IMR-90 (cell line): ENCODE results near the gene RAB9A. TPM values are rescaled to one million over a fixed set of nuclear protein-coding genes. Genes with fewer than 3 reads are reported as not detected.
"Not testable (repeated sequence)": the region's sequence is repeated elsewhere in the genome, so short reads cannot be mapped to it uniquely, and the experiment has no call there.

ENCODE experiments used
- ATAC-seq: fragments of 200-7000 bp; cut with Tn5 transposase; 2 replicates; pipeline ENCODE4 v1.9.1; 2020; ENCODE audit warnings: low read depth, mild to moderate bottlenecking, moderate library complexity
- BruUV-seq: library from RNA; stranded (reverse); fragments of 400-500 nt; replicated peaks from 2 replicates; lab custom pipeline; 2021; lab: Mats Ljungman, UMichigan
- CTCF ChIA-PET: fragments of 300-600 bp; formaldehyde crosslinking; extraction: SDS; loops from one replicate; lab custom pipeline; 2021; ENCODE audit warnings: antibody characterized with exemption; lab: Yijun Ruan, JAX
- POLR2A ChIA-PET: fragments of 300-600 bp; sonication (Branson Sonifier 250); formaldehyde crosslinking; loops from one replicate; lab custom pipeline; 2022; ENCODE audit warnings: antibody characterized with exemption; ENCODE audit not compliant: unreplicated experiment; lab: Charles Lee
- DNase-seq: peaks from one replicate; pipeline ENCODE4 v3.0.0; 2013
- H2AFZ ChIP-seq: replicated peaks from 2 replicates; pipeline ENCODE3; 2013; ENCODE audit warnings: low read length, mild to moderate bottlenecking; ENCODE audit not compliant: poor library complexity
- H2AK5ac ChIP-seq: 2 replicates; pipeline ENCODE4 v1.6.1; 2013; ENCODE audit warnings: low read depth, low read length, inconsistent platforms
- H2AK9ac ChIP-seq: replicated peaks from 2 replicates; pipeline ENCODE3; 2013; ENCODE audit warnings: mild to moderate bottlenecking, low read depth, low read length, moderate library complexity; ENCODE audit not compliant: poor library complexity
- H2BK120ac ChIP-seq: 2 replicates; pipeline ENCODE4 v1.6.1; 2013; ENCODE audit warnings: low read depth, low read length, inconsistent platforms
- H2BK15ac ChIP-seq: 3 replicates; pipeline ENCODE4 v1.6.1; 2013; ENCODE audit warnings: low read depth, low read length, inconsistent platforms
- H2BK20ac ChIP-seq: 2 replicates; pipeline ENCODE4 v1.6.1; 2013; ENCODE audit warnings: low read depth, mild to moderate bottlenecking, inconsistent platforms, low read length, moderate library complexity
- H2BK5ac ChIP-seq: 2 replicates; pipeline ENCODE4 v1.6.1; 2013; ENCODE audit warnings: mild to moderate bottlenecking, low read depth, low read length, inconsistent platforms; ENCODE audit not compliant: poor library complexity, severe bottlenecking
- H3K14ac ChIP-seq: replicated peaks from 2 replicates; pipeline ENCODE4 v1.6.1; 2013; ENCODE audit warnings: low read depth, low read length, inconsistent platforms
- H3K18ac ChIP-seq: 2 replicates; pipeline ENCODE4 v1.6.1; 2013; ENCODE audit warnings: low read depth, low read length, control low read depth
- H3K23ac ChIP-seq: 2 replicates; pipeline ENCODE4 v1.6.1; 2013; ENCODE audit warnings: low read depth, low read length, inconsistent platforms
- H3K27ac ChIP-seq: 2 replicates; pipeline ENCODE4 v1.5.1; 2013; ENCODE audit warnings: mild to moderate bottlenecking, control low read depth, low read length; ENCODE audit not compliant: insufficient read depth
- H3K27me3 ChIP-seq: 2 replicates; pipeline ENCODE4 v1.6.1; 2013; ENCODE audit warnings: low read length; ENCODE audit not compliant: control insufficient read depth, insufficient read depth
- H3K36me3 ChIP-seq: 2 replicates; pipeline ENCODE4 v1.6.1; 2013; ENCODE audit warnings: low read length, mixed read lengths; ENCODE audit not compliant: control insufficient read depth, insufficient read depth
- H3K4ac ChIP-seq: 2 replicates; pipeline ENCODE4 v1.6.1; 2013; ENCODE audit warnings: low read depth, low read length, inconsistent platforms
- H3K4me1 ChIP-seq: 2 replicates; pipeline ENCODE4 v1.6.1; 2013; ENCODE audit warnings: low read length, mixed read lengths; ENCODE audit not compliant: control insufficient read depth, insufficient read depth
- H3K4me2 ChIP-seq: 2 replicates; pipeline ENCODE4 v1.6.1; 2013; ENCODE audit warnings: low read depth, mild to moderate bottlenecking, control low read depth, low read length, moderate library complexity
- H3K4me3 ChIP-seq: 2 replicates; pipeline ENCODE4 v1.5.1; 2013; ENCODE audit warnings: low read depth, mild to moderate bottlenecking, control low read depth, low read length, moderate library complexity; ENCODE audit not compliant: insufficient read depth
- H3K56ac ChIP-seq: 2 replicates; pipeline ENCODE4 v1.6.1; 2013; ENCODE audit warnings: low read length, inconsistent platforms; ENCODE audit not compliant: insufficient read depth; ENCODE audit errors: extremely low read depth
- H3K79me1 ChIP-seq, 2 experiments: 2 replicates each; pipeline ENCODE4 v1.6.1; 2013; ENCODE audit warnings: low read length in 2 of 2, inconsistent platforms in 1 of 2, low read depth in 1 of 2
- H3K9ac ChIP-seq: 2 replicates; pipeline ENCODE4 v1.6.1; 2013; ENCODE audit warnings: low read depth, low read length, control low read depth
- H3K9me1 ChIP-seq: 2 replicates; pipeline ENCODE4 v1.6.1; 2013; ENCODE audit warnings: low read length, inconsistent platforms; ENCODE audit not compliant: insufficient read depth
- H3K9me3 ChIP-seq: 2 replicates; pipeline ENCODE4 v1.6.1; 2013; ENCODE audit warnings: low read length; ENCODE audit not compliant: control insufficient read depth, insufficient read depth
- H4K20me1 ChIP-seq: 2 replicates; pipeline ENCODE4 v1.6.1; 2013; ENCODE audit warnings: low read length, inconsistent platforms; ENCODE audit not compliant: insufficient read depth
- H4K5ac ChIP-seq: 2 replicates; pipeline ENCODE4 v1.6.1; 2013; ENCODE audit warnings: mild to moderate bottlenecking, low read depth, low read length, control low read depth
- H4K8ac ChIP-seq, 2 experiments: 2 replicates each; pipeline ENCODE4 v1.6.1; 2013; ENCODE audit warnings: low read depth in 2 of 2, low read length in 2 of 2, control low read depth in 1 of 2, inconsistent platforms in 1 of 2
- H4K91ac ChIP-seq: 2 replicates; pipeline ENCODE4 v1.6.1; 2013; ENCODE audit warnings: low read depth, low read length, inconsistent platforms; ENCODE audit not compliant: insufficient read depth
- WGBS, 2 experiments: methylation state at CpG; one replicate each; pipeline versions ENCODE4 v1.1.5 to v1.1.7; 2013; ENCODE audit warnings: missing lambda C conversion rate in 2 of 2; ENCODE audit not compliant: insufficient read length in 1 of 2; ENCODE audit errors: extremely low coverage in 2 of 2; 5-methylcytosine and 5-hydroxymethylcytosine counted together
- dilution Hi-C: fragments of 300-500 bp; cut with HindIII; formaldehyde crosslinking; loops from one replicate; pipeline ENCODE4 v1.14.3; 2018; ENCODE audit warnings: low sequenced_read_pairs; ENCODE audit not compliant: unreplicated experiment
- in situ Hi-C: fragments of 300-500 bp; cut with MboI; formaldehyde crosslinking; loops from 3 replicates; pipeline ENCODE4 v1.14.3; 2019; ENCODE audit warnings: low sequenced_read_pairs, inconsistent platforms, mixed read lengths
- intact Hi-C: fragments of 100-400 bp; cut with micrococcal nuclease; formaldehyde crosslinking; loops from 2 replicates; pipeline ENCODE4 v1.10.0; 2022
- polyA plus RNA-seq, 3 experiments: library from polyadenylated mRNA; depleted of rRNA; stranded (reverse); fragments of >200 nt; gene quantifications; 2 replicates each; pipeline ENCODE4 v1.2.3, GENCODE V29; 2012; ENCODE audit warnings: low replicate concordance in 1 of 3
- total RNA-seq: library from RNA; depleted of rRNA; stranded (reverse); fragments of >200 nt; gene quantifications from 2 replicates; pipeline ENCODE4 v1.2.3, GENCODE V29; 2012

The RAB9A gene
- total and polyA plus RNA-seq, 2 of the 4 experiments (the other 2 are of a cell fraction), result 15.8 to 22.3 TPM

DNA sequence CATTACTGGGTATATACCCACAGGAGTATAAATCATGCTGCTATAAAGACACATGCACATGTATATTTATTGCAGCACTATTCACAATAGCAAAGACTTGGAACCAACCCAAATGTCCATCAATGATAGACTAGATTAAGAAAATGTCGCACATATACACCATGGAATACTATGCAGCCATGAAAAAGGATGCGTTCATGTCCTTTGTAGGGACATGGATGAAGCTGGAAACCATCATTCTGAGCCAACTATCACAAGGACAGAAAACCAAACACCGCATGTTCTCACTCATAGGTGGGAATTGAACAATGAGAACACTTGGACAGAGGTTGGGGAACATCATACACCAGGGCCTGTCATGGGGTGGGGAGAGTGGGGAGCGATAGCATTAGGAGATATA, 9.2 kb upstream of the RAB9A start:
- H3K4me1 ChIP-seq, H3K4ac ChIP-seq, intact Hi-C loops, H3K4me3 ChIP-seq, H3K14ac ChIP-seq, H3K56ac ChIP-seq, H3K79me1 ChIP-seq, H3K27me3 ChIP-seq, dilution Hi-C loops, H2BK5ac ChIP-seq, H3K4me2 ChIP-seq, H3K9me3 ChIP-seq, H3K23ac ChIP-seq, H2BK15ac ChIP-seq, POLR2A ChIA-PET, H4K20me1 ChIP-seq, H3K9ac ChIP-seq, CTCF ChIA-PET, H3K27ac ChIP-seq, ATAC-seq, H4K91ac ChIP-seq, H3K36me3 ChIP-seq, H3K18ac ChIP-seq, in situ Hi-C loops, H4K8ac ChIP-seq, H2AFZ ChIP-seq, H3K9me1 ChIP-seq, BruUV-seq, H2AK5ac ChIP-seq, DNase-seq, H2AK9ac ChIP-seq, H2BK20ac ChIP-seq, H4K5ac ChIP-seq, H2BK120ac ChIP-seq: not testable (repeated sequence)
- WGBS, 2 experiments, result no CpG with 5 or more reads among the region's 4 CpGs
